GM19025 (cell line): ENCODE results near the gene HES3.
"Not testable (repeated sequence)": the region's sequence is repeated elsewhere in the genome, so short reads cannot be mapped to it uniquely, and the experiment has no call there.

Source experiments
- ATAC-seq: cut with Tn5 transposase; IDR thresholded peaks from one replicate; pipeline ENCODE4 v1.9.1; 2021; ENCODE audit warnings: mild to moderate bottlenecking, low read depth, moderate library complexity; ENCODE audit not compliant: unreplicated experiment

The HES3 gene

GRCh38 chr1:6218375-6219164 lies 25.4 kb upstream of the HES3 start:
- ATAC-seq = no peak

DNA sequence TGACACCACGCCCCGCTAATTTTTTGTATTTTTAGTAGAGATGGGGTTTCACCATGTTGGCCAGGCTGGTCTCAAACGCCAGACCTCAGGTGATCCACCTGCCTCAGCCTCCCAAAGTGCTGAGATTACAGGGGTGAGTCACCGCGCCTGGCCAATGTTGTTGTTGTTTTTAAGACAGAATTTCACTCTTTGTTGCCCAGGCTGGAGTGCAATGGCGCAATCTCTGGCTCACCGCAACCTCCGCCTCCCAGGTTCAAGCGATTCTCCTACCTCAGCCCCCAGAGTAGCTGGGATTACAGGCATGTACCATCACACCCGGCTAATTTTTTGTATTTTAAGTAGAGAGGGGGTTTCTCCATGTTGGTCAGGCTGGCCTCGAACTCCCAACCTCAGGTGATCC lies 24.3 kb upstream of the HES3 start:
- not testable (repeated sequence) for ATAC-seq

- ATAC-seq = no peak
These were observed 23.7 kb upstream of the HES3 start for GRCh38 chr1:6220236-6220635.

DNA sequence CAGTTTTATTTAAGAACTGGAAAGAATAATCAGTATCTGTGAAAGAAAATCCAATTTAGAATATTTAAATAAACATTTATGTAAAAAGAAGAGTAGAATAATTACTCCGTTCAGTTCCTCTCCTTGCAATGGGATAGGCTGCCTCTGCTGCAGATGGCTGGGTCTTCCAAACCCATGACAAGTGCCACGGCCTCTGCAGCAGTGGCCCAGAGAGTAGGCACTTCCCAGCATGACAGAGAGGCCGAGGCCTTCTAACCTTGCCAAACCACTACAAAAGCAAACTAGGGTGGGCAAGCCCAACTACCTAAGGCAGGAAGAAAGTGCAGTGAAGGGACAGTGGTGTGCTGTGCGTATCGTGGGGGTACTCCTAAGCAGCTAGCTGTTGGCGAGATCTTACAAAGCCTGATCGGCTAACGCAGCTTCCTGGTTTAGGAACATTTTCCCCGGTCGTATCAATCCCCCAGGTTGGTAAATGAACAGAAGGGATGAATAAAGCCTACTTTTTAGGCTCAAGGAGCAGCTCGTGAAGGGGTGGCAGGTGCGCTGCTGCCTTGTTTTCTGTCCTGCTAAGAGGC lies 22.7 kb upstream of the HES3 start:
- ATAC-seq = no peak

DNA sequence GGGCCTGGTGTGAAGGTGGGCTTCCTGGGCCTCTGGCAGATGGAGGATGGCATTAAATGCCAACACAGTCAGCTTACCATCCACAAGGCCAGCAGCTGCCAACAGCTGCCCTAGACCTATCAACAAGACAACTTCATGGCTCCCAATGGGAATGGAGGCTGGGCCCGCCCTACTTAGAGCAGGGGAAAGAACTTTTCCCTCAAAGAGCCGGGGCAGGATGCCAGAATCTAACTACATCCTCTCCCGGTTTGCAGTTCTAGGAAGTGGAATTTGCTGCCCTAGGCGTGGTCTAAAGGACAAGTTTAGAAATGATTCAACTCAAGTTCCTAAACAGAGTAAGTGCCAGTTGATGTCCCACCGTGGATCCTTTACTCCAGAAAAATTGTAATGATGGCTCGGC lies 21.3 kb upstream of the HES3 start:
- no peak for ATAC-seq

GRCh38 chr1:6223617-6224016 lies 20.4 kb upstream of the HES3 start:
- ATAC-seq = no peak

DNA sequence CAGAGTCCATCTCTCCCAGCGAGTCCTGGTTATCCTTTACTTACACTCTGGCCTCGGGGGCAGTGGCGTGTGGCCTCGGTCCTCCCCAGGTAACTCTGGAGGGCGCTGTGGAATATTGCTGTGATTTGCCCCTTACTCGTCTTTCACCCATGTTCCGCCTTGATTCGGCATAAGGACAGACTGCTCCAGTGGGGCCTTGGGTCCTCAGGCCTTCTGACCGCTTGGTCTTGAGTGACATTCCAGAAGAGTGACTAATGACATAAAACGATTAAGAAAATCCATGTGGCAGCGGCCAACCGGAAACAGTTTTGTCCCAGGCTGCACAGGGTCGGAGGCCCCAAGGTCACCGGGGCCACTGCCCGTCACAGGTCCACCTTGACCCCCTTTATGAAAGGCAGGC lies 19.3 kb upstream of the HES3 start:
- no peak for ATAC-seq

DNA sequence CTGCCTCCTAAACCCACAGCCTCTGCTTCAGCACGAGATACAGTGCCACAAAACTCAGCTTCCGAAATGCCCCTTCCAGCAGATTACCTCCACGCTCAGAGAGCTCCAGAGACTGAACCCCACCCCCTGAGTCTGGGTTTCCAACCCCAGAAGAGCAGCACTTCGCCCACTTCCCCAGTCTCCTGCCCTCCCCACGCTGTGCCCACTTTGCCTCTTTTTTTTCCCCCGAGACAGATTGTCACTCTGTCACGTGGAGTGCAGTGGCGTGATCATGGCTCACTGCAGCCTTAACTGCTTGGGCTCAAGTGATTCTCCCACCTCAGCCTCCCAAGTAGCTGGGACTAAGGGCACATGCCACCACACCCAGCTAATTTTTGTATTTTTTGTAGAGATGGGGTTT lies 18.3 kb upstream of the HES3 start:
- no peak for ATAC-seq

- ATAC-seq = no peak
These were observed 10.6 kb upstream of the HES3 start for GRCh38 chr1:6233376-6233775.

DNA sequence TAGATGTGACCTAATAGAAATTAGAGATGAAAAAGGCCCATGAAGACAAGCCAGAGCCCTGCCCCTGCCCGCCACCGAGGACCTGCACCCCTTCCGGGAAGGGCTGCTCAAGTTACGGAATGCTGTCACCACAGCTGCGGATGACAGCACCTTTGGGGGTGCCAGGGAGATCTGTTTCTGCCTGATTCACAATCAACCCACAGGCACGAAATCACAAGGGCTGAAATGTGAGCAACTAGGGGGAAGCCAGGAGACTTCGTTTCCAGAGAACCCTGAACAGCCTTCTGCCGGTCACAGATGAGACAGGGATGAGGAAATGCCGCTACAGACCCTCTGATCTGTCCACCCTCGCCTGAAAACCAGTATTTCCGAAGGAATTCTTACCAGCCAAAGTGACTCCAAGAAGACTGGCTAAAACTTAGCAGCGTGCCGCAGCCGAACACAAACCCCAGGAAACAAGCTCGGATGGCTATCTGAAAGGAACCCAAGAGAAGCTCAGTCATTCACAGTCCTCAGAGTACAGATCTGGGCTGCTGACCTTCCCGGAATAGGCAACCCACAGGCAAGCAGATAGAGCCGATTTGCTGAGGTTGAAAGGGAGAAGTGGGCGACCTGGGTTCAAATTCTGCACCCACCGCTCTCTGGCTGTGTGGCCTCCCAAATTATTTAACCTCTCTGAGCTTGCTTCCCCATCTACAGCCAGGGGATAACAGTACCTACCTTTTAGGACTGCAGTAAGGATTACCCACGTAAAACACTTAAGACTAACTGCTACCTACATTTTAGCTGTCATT lies 9.3 kb upstream of the HES3 start:
- ATAC-seq = no peak

GRCh38 chr1:6235296-6235677 lies 8.7 kb upstream of the HES3 start:
- peak; percentile 27 for ATAC-seq

GRCh38 chr1:6237093-6237492 lies 6.9 kb upstream of the HES3 start:
- no peak for ATAC-seq

DNA sequence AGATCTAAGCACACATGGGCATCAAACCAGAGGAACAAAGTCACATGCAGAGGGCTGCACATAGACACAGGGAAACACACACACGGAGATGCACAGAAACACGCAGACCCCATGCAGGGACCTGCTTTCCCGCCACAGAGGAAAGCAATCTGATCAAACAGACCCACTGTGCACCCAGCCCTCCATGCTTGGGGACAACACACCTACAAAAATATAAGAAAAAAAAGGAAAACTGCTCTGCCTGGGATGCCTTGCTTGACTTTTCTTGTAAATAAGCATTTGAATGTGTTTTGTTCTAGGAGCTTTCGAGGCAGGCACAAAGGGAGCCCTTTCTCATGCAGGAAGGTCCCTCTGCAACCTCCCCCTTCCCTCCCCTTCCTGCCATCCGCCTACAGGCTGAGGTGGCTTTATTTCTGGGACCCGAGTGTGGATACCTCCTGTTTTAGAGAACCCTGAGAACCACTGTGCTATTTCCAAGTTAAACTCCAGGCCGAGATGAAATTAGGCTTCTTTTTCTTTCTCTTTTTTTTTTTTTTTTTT lies 4.7 kb upstream of the HES3 start:
- no peak for ATAC-seq

GRCh38 chr1:6239950-6240768 lies 3.8 kb upstream of the HES3 start:
- ATAC-seq = no peak

DNA sequence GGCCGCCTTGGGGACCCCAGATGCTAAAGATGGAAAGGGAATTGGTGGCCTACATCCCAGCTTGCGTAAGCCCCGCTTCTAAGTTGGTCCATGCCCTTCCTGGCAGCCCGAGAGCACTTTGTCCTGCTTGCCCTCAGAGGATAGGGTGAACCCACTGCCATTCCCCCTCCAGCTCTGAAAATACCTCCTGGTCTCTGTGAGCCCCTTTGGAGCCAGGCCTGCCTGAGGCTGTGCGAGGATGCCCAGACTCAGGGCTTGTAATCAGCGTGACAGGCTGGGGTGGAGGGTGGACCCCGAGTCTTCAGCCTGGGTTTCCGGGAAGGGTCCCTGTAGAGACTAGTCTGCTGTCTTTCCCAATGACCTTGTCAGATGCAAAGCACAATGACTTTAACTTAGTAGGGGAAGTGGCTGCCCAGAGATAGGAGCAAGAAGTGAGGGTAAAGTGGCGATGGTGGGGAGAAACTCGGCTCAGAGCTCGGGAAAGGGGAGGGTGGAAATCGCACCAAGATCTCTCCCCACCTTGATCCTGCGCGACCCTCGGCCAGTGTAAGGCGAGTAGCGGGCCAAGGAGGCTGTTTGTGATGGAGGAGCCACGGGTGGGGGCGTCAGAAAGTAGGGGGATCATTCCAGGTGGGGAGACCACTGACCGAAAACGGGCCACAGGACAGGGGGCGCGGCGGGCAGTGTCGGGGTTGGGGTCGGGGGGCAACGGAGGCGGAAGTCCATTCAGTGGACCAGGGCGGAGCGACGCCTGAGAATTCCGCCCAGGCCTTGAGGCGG lies 2.7 kb upstream of the HES3 start:
- no peak for ATAC-seq

DNA sequence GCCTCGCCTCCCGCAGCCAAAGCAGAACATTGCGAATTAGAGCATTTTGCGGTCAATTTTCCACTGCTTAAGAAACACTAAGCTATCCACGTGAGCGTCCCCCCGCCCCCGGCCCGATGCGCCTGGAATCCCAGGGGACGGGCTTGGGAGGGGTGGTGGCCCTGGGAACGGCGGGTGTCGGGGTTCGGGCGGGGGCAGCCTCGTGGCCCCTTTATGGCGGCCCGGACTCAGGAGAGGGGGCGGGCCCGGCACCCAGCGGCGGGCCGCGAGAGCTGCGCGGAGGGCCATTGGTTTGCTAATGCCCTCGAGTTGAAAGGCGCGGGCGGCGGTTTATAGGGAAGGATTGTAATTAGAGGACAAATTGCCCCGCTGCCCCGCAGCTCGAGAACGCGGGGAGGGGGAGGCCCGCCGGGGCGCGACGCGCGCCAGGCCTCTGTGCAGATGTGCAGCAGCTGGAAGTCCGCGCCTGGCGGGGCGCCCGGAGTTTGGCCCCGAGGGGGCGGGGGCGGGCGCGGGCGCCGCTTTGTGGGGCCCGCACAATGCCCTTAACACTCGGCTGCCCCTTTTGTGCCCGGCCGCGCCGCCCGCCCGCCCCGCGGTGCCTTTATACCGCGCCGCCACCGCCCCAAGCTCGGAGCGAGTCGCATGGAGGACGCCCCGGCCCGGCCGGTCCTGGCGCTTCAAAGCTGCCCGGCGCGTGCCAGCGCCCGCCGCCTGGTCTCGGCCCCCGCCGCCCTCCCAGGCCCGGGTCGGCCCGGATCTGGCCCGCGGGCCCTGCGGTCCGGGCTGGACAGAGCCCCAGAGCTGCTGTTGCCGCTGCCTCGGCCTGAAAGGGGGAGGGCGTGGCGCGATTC lies 1.9 kb upstream of the HES3 start:
- no peak for ATAC-seq

DNA sequence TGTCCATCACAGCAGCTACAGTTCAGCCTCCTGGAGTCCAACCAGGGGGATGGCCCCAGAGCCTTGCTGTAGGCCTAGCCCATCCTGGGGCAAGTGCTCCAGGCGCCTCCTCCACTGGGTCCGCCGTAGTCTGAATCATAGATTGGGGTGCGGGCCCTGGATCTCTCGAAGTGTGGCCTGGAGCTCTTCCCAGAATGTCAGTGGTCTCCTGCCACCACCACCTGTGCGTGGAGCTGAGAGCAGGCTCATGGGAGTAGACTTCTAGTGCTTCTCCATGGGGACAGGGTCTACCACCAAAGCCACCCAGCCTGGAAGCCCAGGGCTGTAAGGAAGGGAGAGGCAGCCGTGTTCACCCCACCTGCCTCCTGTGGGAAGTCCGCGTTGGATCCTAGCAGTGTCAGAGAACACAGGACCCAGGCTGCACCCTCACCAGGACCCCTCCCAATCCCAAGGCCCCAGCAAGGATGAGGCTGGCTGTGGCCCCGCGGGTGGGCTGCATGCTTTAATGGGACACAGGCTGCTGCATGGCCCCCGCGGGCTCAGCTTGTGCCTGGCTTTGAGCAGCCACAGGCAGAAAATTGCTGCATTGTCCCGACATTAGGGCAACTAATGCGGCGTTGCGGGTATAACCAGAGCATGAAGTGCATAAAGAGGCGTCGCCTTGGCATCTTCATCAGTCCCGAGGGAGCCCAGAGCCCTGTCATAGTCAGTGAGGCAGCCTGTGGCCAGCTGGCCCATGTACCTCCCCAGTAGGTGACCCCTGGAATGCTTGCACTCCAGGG lies 735 bp upstream of the HES3 start:
- ATAC-seq = no peak

DNA sequence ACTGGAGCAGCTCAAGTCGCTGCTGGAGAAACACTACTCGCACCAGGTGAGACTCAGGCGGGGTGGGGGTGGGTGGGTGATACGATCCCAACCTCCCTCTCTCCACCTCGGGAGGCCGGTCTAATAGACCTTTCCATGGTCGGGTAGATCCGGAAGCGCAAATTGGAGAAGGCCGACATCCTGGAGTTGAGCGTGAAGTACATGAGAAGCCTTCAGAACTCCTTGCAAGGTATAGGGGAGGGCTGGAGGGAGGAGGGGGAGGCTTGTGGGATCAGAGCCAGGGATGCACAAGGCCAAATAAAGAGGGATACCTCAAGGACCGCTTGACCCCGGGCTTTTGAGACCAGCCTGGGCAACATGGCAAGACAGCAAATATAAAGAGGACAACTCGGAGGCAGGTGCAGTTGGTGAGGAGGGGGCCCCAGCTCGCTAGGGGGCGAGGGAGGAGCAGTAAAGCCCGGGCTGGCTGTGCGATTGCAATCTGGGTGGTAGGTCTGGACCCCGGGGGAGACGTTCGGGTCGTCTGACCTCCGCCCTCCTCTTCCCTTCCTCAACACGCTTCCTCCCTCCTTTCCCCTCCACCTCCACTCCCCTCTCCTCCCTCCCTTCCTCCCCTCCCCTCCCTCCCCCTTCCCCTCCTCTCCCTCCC lies 546 bp downstream of the HES3 start:
- ATAC-seq = no peak
